Natural killer cell (primary cell): Measurements from ENCODE around the gene ZNF148. TPM values are rescaled to one million over a fixed set of nuclear protein-coding genes. Genes with fewer than 3 reads are reported as not detected.

ENCODE experiments used
- ATAC-seq, 3 donors: fragments of 150-1000 bp in 2 of 3; fragments of 200-7000 bp in 1 of 3; cut with Tn5 transposase; 1 replicate in 1 of 3; 2 replicates in 2 of 3; pipeline ENCODE4 v1.10.0; 2021; ENCODE audit warnings: mild to moderate bottlenecking in 2 of 3, moderate library complexity in 2 of 3
- DNase-seq, 2 donors: peaks; one replicate each; pipeline versions ENCODE4 v3.0.0 to v3.0.0-alpha.2; 2013 to 2021; ENCODE audit warnings: mixed read lengths in 1 of 2
- H3K27ac ChIP-seq: one replicate; pipeline ENCODE4 v1.5.1; 2013; ENCODE audit warnings: mild to moderate bottlenecking, low read length
- H3K27me3 ChIP-seq: one replicate; pipeline ENCODE4 v1.6.1; 2013; ENCODE audit warnings: low read length; ENCODE audit not compliant: control insufficient read depth, insufficient read depth
- H3K36me3 ChIP-seq: one replicate; pipeline ENCODE4 v1.6.1; 2013; ENCODE audit warnings: low read length; ENCODE audit not compliant: control insufficient read depth, insufficient read depth
- H3K4me1 ChIP-seq: one replicate; pipeline ENCODE4 v1.6.1; 2013; ENCODE audit warnings: low read length; ENCODE audit not compliant: control insufficient read depth, insufficient read depth
- H3K4me3 ChIP-seq: one replicate; pipeline ENCODE4 v1.5.1; 2013; ENCODE audit warnings: low read length
- H3K9me3 ChIP-seq: one replicate; pipeline ENCODE4 v1.6.1; 2013; ENCODE audit warnings: low read length; ENCODE audit not compliant: control insufficient read depth, insufficient read depth
- H3K27ac Mint-ChIP-seq, 2 donors: one replicate each; pipeline ENCODE4 v1.8.0; 2022; ENCODE audit warnings: mild to moderate bottlenecking in 2 of 2, mixed read lengths in 2 of 2, moderate library complexity in 1 of 2
- H3K27me3 Mint-ChIP-seq, 2 donors: one replicate each; pipeline ENCODE4 v1.8.0; 2022; ENCODE audit warnings: low read depth in 2 of 2, mixed read lengths in 2 of 2
- H3K36me3 Mint-ChIP-seq: one replicate; pipeline ENCODE4 v1.8.0; 2022; ENCODE audit warnings: mixed read lengths
- H3K4me1 Mint-ChIP-seq, 2 donors: one replicate each; pipeline ENCODE4 v1.8.0; 2022; ENCODE audit warnings: mixed read lengths in 2 of 2
- H3K4me3 Mint-ChIP-seq: one replicate; pipeline ENCODE4 v1.8.0; 2022; ENCODE audit warnings: mild to moderate bottlenecking, moderate library complexity, mixed read lengths
- H3K9me3 Mint-ChIP-seq, 2 donors: one replicate each; pipeline ENCODE4 v1.8.0; 2022; ENCODE audit warnings: mixed read lengths in 2 of 2
- WGBS: methylation state at CpG from one replicate; pipeline ENCODE4 v1.1.7; 2013; ENCODE audit warnings: missing lambda C conversion rate; ENCODE audit not compliant: insufficient coverage; 5-methylcytosine and 5-hydroxymethylcytosine counted together
- intact Hi-C: fragments of 100-400 bp; cut with micrococcal nuclease; formaldehyde crosslinking; loops from one replicate; pipeline ENCODE4 v1.14.2; 2022
- total RNA-seq, 4 donors: library from RNA; stranded (reverse); fragments of 120-200 nt in 1 of 4; gene quantifications; one replicate each; pipeline versions ENCODE4 v1.2.3 to v1.2.4, GENCODE V29; 2013 to 2022
- TF ChIP-seq, protein P1 (sequence below): fragments of 200-600 bp; IDR thresholded peaks from one replicate; pipeline ENCODE4 v1.8.0; 2022; ENCODE audit warnings: antibody characterized with exemption

Gene ZNF148
- total RNA-seq, 3 donors from 2014 or later (not counting 1 experiment from before 2014, with no cell fraction given), result 61.1 to 72.5 (median 62.8) TPM

DNA sequence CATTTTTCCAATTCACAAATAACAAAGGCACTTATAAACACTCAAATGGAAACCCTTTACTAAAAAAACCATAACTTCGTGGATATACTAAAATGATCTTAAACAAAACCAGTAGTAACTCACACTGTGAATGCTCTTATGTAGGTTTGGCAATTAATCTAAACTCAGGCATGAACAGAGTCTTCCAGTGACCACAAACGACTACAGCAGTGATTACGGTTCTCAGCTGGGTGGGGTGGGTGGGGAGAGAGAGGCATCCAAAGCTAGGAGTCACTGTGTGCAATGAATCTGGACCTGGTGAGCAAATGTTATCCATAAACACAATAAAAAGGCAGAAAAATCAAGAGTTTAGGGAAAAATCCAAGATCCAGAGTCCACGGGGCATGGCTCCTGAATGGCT lies 183.9 kb downstream of the ZNF148 start:
- Histone ChIP-seq H3K4me1 (peaks cover 3% of the 10 kb centered on the region), H3K27ac (no peak overlapping the region), H3K9me3 (no peaks in the 10 kb centered on the region), H3K4me3 (no peak overlapping the region), H3K36me3 (no peaks in the 10 kb centered on the region), H3K27me3 (no peaks in the 10 kb centered on the region)
- H3K4me3 Mint-ChIP-seq, result no peak overlapping the region
- H3K27ac Mint-ChIP-seq, result no peak overlapping the region
- H3K36me3 Mint-ChIP-seq, result no peaks in the 10 kb centered on the region
- WGBS, result 79% methylated on average over 4 of the region's 4 CpGs
- DNase-seq (no peak), ATAC-seq (no peak)
- no peaks in the 10 kb centered on the region for H3K9me3 Mint-ChIP-seq
- H3K27me3 Mint-ChIP-seq, result no peaks in the 10 kb centered on the region
- peaks cover 0 to 7% of the 10 kb centered on the region in 2 donors for H3K4me1 Mint-ChIP-seq
- intact Hi-C loops, result no loop called here
- TF ChIP-seq, protein P1, sequence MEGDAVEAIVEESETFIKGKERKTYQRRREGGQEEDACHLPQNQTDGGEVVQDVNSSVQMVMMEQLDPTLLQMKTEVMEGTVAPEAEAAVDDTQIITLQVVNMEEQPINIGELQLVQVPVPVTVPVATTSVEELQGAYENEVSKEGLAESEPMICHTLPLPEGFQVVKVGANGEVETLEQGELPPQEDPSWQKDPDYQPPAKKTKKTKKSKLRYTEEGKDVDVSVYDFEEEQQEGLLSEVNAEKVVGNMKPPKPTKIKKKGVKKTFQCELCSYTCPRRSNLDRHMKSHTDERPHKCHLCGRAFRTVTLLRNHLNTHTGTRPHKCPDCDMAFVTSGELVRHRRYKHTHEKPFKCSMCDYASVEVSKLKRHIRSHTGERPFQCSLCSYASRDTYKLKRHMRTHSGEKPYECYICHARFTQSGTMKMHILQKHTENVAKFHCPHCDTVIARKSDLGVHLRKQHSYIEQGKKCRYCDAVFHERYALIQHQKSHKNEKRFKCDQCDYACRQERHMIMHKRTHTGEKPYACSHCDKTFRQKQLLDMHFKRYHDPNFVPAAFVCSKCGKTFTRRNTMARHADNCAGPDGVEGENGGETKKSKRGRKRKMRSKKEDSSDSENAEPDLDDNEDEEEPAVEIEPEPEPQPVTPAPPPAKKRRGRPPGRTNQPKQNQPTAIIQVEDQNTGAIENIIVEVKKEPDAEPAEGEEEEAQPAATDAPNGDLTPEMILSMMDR, result no peak

- 59% methylated on average over 3 of the region's 3 CpGs for WGBS
- H3K27ac Mint-ChIP-seq, result no peak overlapping the region
- intact Hi-C loops, result no loop called here
These were observed 184.3 kb downstream of the ZNF148 start for GRCh38 chr3:125190786-125191185.

GRCh38 chr3:125189378-125190165 lies 185.6 kb downstream of the ZNF148 start:
- intact Hi-C loops, result no loop called here
- ATAC-seq (no peak), DNase-seq (no peak)
- no peaks in the 10 kb centered on the region for H3K36me3 Mint-ChIP-seq
- H3K4me3 Mint-ChIP-seq, result no peak overlapping the region
- no peak overlapping the region for H3K27ac Mint-ChIP-seq
- Histone ChIP-seq H3K4me3 (no peak overlapping the region), H3K36me3 (no peaks in the 10 kb centered on the region), H3K9me3 (no peaks in the 10 kb centered on the region), H3K27me3 (no peaks in the 10 kb centered on the region), H3K27ac (no peak overlapping the region), H3K4me1 (no peaks in the 10 kb centered on the region)
- H3K4me1 Mint-ChIP-seq, result no peaks in the 10 kb centered on the region
- WGBS, result 95% methylated on average over 6 of the region's 7 CpGs
- no peaks in the 10 kb centered on the region for H3K27me3 Mint-ChIP-seq
- H3K9me3 Mint-ChIP-seq, result no peaks in the 10 kb centered on the region
- TF ChIP-seq, protein P1, result no peak

More at GRCh38 chr3:125190786-125191185, 184.3 kb downstream of the ZNF148 start:
- Histone ChIP-seq H3K9me3 (no peaks in the 10 kb centered on the region), H3K27me3 (no peaks in the 10 kb centered on the region), H3K36me3 (no peaks in the 10 kb centered on the region), H3K4me3 (no peak overlapping the region), H3K27ac (no peak overlapping the region), H3K4me1 (peaks cover 3% of the 10 kb centered on the region)
- no peaks in the 10 kb centered on the region for H3K9me3 Mint-ChIP-seq
- TF ChIP-seq, protein P1, result no peak
- peaks cover 0 to 7% of the 10 kb centered on the region in 2 donors for H3K4me1 Mint-ChIP-seq
- ATAC-seq, result peak in 1 of 3 donors; percentile 39
- H3K27me3 Mint-ChIP-seq, result no peaks in the 10 kb centered on the region
- H3K4me3 Mint-ChIP-seq, result no peak overlapping the region
- no peak for DNase-seq
- no peaks in the 10 kb centered on the region for H3K36me3 Mint-ChIP-seq
